LNCAP (cell line): ENCODE data around the gene CCNL1.

ENCODE experiments used
- CTCF ChIP-seq: fragments of 450-650 bp; IDR thresholded peaks from 2 replicates; pipeline ENCODE4 v1.5.1; 2017; ENCODE audit warnings: mild to moderate bottlenecking

Gene CCNL1

DNA sequence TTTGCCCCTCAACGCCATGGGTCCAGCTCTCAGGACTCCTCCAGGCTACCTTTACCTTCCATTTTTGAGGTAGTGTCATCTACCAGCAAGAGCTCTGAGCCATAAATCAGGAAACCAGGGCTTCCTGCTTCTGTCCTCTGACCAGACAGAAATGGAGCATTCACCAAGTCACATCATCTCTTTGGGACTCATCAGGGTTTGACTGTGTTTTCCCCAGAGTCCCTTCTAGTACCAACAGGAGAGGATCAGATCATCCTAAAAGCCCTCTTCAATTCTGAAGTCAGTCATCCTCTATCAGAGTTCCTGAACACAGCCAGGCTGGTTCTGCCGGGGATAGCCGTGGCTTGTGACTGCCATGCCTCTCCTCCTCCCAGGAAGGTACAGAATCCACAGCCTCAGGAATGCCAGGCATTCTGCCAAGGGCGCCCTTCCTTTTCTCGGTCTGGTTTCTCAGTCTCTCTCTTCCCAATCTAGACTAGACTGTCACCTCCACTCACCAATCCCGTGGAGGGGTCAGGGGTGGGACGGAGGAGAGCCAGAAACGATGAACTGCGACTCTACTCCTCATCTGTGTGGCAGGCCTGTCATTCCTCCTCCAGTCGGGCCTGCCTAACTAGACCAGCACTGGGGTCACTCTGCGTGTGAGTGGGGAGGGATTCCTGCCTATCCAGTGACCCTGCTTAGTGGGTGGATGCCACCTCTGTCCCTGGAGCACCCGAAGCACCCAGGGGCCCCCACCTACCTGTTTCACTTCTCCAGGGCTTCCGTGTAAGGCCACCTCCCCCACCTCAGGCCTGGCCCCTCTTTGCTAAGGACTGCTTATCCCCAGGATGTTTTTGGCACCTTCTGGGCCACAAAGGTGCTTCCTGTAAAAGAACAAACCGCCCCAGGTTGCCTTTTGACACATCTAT, 30.9 kb downstream of the CCNL1 start:
- no peak for TF ChIP-seq CTCF

DNA sequence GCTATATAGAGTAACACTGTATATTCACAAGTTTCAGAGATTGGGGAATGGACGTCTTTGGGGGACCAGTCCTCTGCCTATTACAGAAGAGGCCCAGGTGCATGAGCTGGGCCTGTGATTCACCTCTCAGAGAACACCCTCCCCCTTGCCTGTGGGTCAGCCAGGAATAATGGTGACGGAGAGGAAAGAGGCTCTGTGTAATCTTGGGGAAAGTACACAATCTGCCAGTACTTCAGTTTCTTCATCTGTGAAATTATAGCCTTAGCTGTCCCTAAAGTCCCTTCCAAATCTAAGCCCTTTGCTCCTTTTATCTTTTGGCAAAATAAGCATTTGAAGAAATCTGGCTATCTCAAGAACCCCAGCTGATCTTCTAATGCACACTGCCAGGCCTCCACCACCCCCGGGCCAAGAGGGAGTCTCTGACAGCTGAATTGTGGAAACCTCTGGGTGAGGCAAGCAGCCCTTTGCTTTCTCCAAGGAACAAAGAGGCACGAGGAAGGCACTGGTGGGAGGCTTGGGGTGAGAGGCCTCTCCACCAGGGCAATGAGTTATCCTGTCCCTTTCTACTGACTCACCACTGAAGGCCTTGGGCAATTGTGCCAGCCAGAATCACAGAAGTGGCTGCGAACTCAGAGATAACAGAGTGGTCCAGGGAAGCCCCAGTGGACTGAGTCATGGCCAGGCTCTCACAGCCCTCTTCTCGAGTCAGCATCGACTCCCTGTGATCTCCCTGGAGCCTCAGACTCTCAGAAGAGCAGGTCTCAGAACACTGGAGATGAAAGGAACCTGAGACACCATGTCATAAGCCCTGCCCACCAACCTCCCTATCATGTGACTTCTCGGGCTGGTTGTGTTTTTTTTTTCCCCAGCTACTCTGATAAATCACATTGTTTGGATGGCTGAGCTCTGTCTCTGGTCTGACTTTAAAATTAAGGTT, 31.8 kb downstream of the CCNL1 start:
- TF ChIP-seq CTCF, result no peak

- no peak for TF ChIP-seq CTCF
These were observed 32.7 kb downstream of the CCNL1 start for GRCh38 chr3:157127268-157127667.

- no peak for TF ChIP-seq CTCF
These were observed 33.6 kb downstream of the CCNL1 start for GRCh38 chr3:157126365-157126764.

DNA sequence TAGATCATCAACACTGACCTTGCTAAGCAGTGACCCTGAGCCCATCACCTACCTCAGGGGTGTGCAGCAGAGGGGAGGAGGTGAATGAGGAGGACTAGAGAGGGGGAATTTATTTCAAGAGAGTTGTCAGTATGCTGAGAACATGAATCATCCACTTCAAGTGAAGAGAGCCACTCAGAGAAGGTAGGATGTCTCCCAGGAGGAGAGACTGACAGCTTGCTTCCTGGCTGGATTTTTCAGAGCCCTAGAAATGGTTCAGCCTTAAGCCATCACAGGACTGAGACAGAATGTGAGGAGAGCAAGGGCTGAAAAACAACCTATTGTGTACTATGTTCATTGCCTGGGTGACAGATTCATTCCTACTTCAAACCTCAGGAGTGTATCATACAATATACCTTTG, 34.8 kb downstream of the CCNL1 start:
- TF ChIP-seq CTCF, result no peak

DNA sequence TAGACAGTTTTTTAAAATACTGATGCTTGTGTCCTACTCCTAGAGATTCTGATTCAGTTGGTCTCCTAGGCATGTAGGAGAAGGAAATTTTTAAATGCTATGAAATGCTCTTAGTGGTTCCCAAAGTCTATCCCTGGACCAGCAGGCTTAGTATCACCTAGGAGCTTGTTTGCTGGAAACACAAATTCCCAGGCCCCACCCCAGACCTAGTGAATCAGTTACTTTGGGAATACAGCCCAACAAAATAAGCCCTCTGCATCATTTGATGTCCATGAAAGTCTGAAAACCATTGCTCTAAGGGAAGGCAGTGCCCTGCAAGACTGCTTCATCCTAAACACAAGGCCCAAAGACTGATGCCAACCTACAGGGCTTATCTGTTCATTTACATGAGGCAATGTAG, 36.3 kb downstream of the CCNL1 start:
- no peak for TF ChIP-seq CTCF

GRCh38 chr3:157122832-157123427, 37.0 kb downstream of the CCNL1 start:
- TF ChIP-seq CTCF, result no peak
